Measurements from ENCODE around the gene DOP1A. TPM values are rescaled to one million over a fixed set of nuclear protein-coding genes. Genes with fewer than 3 reads are reported as not detected.

Gene DOP1A
- total and polyA plus RNA-seq, 4 donors = 34.5 to 79.8 (median 49.6) TPM

- WGBS (ENCODE audit: insufficient coverage) = 17% methylated on average over 2 of the region's 7 CpGs
- Histone ChIP-seq H3K27me3 (ENCODE audit: control insufficient read depth, insufficient read depth, low read length) (no peaks in the 10 kb centered on the region), H3K9me3 (ENCODE audit: control insufficient read depth, insufficient read depth, low read length) (no peaks in the 10 kb centered on the region), H3K4me3 (ENCODE audit: low read depth, low read length) (no peak overlapping the region), H3K27ac (ENCODE audit: low read depth, low read length) (no peak overlapping the region), H3K4me1 (ENCODE audit: control insufficient read depth, insufficient read depth, low read length) (no peaks in the 10 kb centered on the region), H3K36me3 (ENCODE audit: control insufficient read depth, insufficient read depth, low read length) (no peaks in the 10 kb centered on the region)
- DNase-seq (ENCODE audit: low read depth in 4 of 6, low spot score in 6 of 6) = peak; percentile 46 to 96 (median 70)
These were observed 147.9 kb downstream of the DOP1A start for GRCh38 chr6:83215131-83216047.

GRCh38 chr6:83216806-83217205 lies 149.3 kb downstream of the DOP1A start:
- H3K4me1 ChIP-seq (ENCODE audit: control insufficient read depth, insufficient read depth, low read length) = no peaks in the 10 kb centered on the region
- no peak for DNase-seq (ENCODE audit: low read depth in 4 of 6, low spot score in 6 of 6)
- no peaks in the 10 kb centered on the region for H3K36me3 ChIP-seq (ENCODE audit: control insufficient read depth, insufficient read depth, low read length)
- H3K4me3 ChIP-seq (ENCODE audit: low read depth, low read length) = no peak overlapping the region
- H3K27ac ChIP-seq (ENCODE audit: low read depth, low read length) = no peak overlapping the region
- no peaks in the 10 kb centered on the region for H3K27me3 ChIP-seq (ENCODE audit: control insufficient read depth, insufficient read depth, low read length)
- H3K9me3 ChIP-seq (ENCODE audit: control insufficient read depth, insufficient read depth, low read length) = no peaks in the 10 kb centered on the region

Other genes with a start within 250 kb of the DOP1A start
- gene UBE3D, start 1.8 kb upstream of the DOP1A start, total RNA-seq = 10 to 100 TPM; 16.4 to 17.0 TPM
- gene UBE3D, start 1.8 kb upstream of the DOP1A start, polyA plus RNA-seq (ENCODE audit: insufficient read length in 2 of 2) = 1 to 10 TPM; 7.5 to 8.2 TPM
- 10 to 100 TPM; 57.4 to 88.2 TPM for gene PGM3, start 125.6 kb downstream of the DOP1A start, total RNA-seq
- 10 to 100 TPM; 50.7 to 62.4 TPM for gene PGM3, start 125.6 kb downstream of the DOP1A start, polyA plus RNA-seq (ENCODE audit: insufficient read length in 2 of 2)
- gene RWDD2A, start 125.7 kb downstream of the DOP1A start, total RNA-seq = 10 to 100 TPM in 1 of 2 donors, 1 to 10 TPM in 1; 7.3 to 11.4 TPM
- 10 to 100 TPM; 15.5 to 17.5 TPM for gene RWDD2A, start 125.7 kb downstream of the DOP1A start, polyA plus RNA-seq (ENCODE audit: insufficient read length in 2 of 2)